Gastrocnemius medialis (tissue), 4 donors: Measurements from ENCODE around the gene UBLCP1. TPM values are rescaled to one million over a fixed set of nuclear protein-coding genes. Genes with fewer than 3 reads are reported as not detected.

Experiments
- ATAC-seq, 2 donors: fragments of 150-250 bp; one replicate each; pipeline ENCODE4 v1.9.1; 2016
- DNase-seq, 2 donors: peaks; one replicate each; pipeline ENCODE4 v3.0.0-alpha.2; 2019
- H3K27ac ChIP-seq, 4 donors: fragments of 200-600 bp; sonication (generic); 1 replicate in 1 of 4; 2 replicates in 3 of 4; pipeline ENCODE4 v1.5.1; 2016 to 2018; ENCODE audit warnings: mild to moderate bottlenecking in 2 of 4, moderate library complexity in 1 of 4
- H3K27me3 ChIP-seq, 3 donors: fragments of 200-600 bp; sonication (generic) in 2 of 3; 1 replicate in 1 of 3; 2 replicates in 2 of 3; pipeline versions ENCODE4 v1.5.1 to v1.6.0; 2016 to 2019; ENCODE audit warnings: mild to moderate bottlenecking in 1 of 3, moderate library complexity in 1 of 3
- H3K36me3 ChIP-seq, 2 donors: fragments of 200-600 bp; sonication (generic) in 1 of 2; one replicate each; pipeline ENCODE4 v1.5.1; 2017 to 2018
- H3K4me1 ChIP-seq, 2 donors: fragments of 200-600 bp; sonication (generic) in 1 of 2; one replicate each; pipeline ENCODE4 v1.5.1; 2016 to 2017; ENCODE audit warnings: mild to moderate bottlenecking in 2 of 2
- H3K4me3 ChIP-seq, 4 donors: fragments of 200-600 bp; sonication (generic) in 3 of 4; 1 replicate in 1 of 4; 2 replicates in 3 of 4; pipeline ENCODE4 v1.5.1; 2016 to 2019; ENCODE audit warnings: mild to moderate bottlenecking in 2 of 4
- H3K9me3 ChIP-seq, 3 donors: fragments of 200-600 bp; sonication (generic) in 2 of 3; 1 replicate in 1 of 3; 2 replicates in 2 of 3; pipeline ENCODE4 v1.5.1; 2016 to 2019
- POLR2A ChIP-seq, 2 donors: fragments of 450-650 bp; IDR thresholded peaks; one replicate each; pipeline ENCODE4 v1.6.1; 2017; ENCODE audit warnings: antibody characterized with exemption in 2 of 2, mild to moderate bottlenecking in 2 of 2, moderate library complexity in 2 of 2
- in situ Hi-C, 4 donors: fragments of 200-750 bp; cut with MboI; loops; one replicate each; pipeline versions ENCODE4 v1.15.0 to v1.8.0; 2017; ENCODE audit warnings: low sequenced_read_pairs in 4 of 4
- intact Hi-C: fragments of 100-400 bp; cut with DNase I; formaldehyde crosslinking; loops from one replicate; pipeline ENCODE4 v1.15.1; 2023; ENCODE audit warnings: low total_unique reads
- total RNA-seq, 4 donors: library from RNA; depleted of rRNA; stranded (reverse); fragments of >200 nt; gene quantifications; one replicate each; pipeline versions ENCODE4 v1.1.0 to v1.2.3, GENCODE V29; 2016
- TF ChIP-seq, protein P1 (sequence below), 5 experiments: fragments of 450-650 bp in 3 of 5; fragments of 200-600 bp in 2 of 5; sonication (generic) in 2 of 5; IDR thresholded peaks in 4 of 5; conservative IDR thresholded peaks in 1 of 5; 1 replicate in 4 of 5; 2 replicates in 1 of 5; pipeline ENCODE4 v1.5.1; 2016 to 2019; ENCODE audit warnings: antibody characterized with exemption in 5 of 5, mild to moderate bottlenecking in 3 of 5, moderate library complexity in 3 of 5

The UBLCP1 gene
- total RNA-seq, 4 donors from 2014 or later = 11.1 to 16.0 (median 14.3) TPM

DNA sequence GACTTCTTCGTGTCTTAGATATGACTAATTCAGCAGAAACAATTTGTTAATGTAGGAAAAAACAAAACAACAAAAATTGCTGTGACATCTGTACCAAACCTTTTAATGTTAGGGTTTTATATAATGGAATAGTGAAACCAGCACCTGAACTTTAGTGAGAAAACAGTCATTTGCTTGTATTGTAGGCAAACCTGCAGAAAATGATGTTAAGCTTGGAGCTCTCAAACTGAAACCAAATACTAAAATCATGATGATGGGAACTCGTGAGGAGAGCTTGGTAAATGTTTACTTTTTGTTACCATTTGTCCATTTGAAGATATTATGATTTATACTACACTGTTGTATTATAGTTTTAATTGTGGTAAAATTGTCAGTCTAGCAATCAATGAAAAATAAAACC, 6.6 kb downstream of the UBLCP1 start:
- Histone ChIP-seq H3K9me3 (no peaks in the 10 kb centered on the region), H3K4me3 (no peak overlapping the region), H3K4me1 (peaks cover 0 to 1% of the 10 kb centered on the region in 2 donors), H3K27me3 (no peaks in the 10 kb centered on the region), H3K36me3 (peaks cover 2 to 23% of the 10 kb centered on the region in 2 donors), H3K27ac (no peak overlapping the region)
- in situ Hi-C loops (loop anchor here in 2 of 4 donors (10.0 to 25.0 kb wide), 2 partner anchors 107 to 115 kb away; no protein-coding TSS in a partner anchor), intact Hi-C loops (no loop called here)
- no peak for DNase-seq
- no peak for TF ChIP-seq POLR2A (IDR thresholded peaks at IDR 0.05)
- TF ChIP-seq, protein P1, sequence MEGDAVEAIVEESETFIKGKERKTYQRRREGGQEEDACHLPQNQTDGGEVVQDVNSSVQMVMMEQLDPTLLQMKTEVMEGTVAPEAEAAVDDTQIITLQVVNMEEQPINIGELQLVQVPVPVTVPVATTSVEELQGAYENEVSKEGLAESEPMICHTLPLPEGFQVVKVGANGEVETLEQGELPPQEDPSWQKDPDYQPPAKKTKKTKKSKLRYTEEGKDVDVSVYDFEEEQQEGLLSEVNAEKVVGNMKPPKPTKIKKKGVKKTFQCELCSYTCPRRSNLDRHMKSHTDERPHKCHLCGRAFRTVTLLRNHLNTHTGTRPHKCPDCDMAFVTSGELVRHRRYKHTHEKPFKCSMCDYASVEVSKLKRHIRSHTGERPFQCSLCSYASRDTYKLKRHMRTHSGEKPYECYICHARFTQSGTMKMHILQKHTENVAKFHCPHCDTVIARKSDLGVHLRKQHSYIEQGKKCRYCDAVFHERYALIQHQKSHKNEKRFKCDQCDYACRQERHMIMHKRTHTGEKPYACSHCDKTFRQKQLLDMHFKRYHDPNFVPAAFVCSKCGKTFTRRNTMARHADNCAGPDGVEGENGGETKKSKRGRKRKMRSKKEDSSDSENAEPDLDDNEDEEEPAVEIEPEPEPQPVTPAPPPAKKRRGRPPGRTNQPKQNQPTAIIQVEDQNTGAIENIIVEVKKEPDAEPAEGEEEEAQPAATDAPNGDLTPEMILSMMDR (IDR thresholded peaks at IDR 0.05 in 4 of 5, conservative IDR thresholded peaks at IDR 0.05 in 1 of 5) = no peak
- ATAC-seq = no peak

DNA sequence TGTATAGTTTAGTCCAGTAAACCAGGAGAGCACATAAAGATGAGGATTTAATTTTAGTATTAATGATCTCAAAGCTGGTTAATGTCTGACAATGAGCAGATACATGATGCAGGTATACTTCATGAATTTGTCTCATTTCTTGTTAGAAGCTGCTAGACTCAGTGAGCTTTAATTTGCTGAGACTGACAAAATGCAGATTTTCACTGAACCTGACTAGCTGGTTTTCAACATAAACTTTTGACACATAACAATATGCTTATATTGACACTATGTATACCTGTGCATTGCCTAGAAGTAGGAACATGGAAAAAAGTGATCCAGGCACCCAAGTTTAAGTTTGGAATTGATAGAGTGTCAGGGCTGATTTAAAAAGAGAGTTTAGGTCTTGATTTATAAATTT, 10.8 kb downstream of the UBLCP1 start:
- Histone ChIP-seq H3K4me1 (no peaks in the 10 kb centered on the region), H3K4me3 (no peak overlapping the region), H3K36me3 (peaks cover 2 to 53% of the 10 kb centered on the region in 2 donors), H3K9me3 (no peaks in the 10 kb centered on the region), H3K27ac (no peak overlapping the region), H3K27me3 (no peaks in the 10 kb centered on the region)
- in situ Hi-C loops = loop anchor here in 1 of 4 donors (25.0 kb wide), 1 partner anchor 112 kb away; no protein-coding TSS in a partner anchor
- intact Hi-C loops = no loop called here
- TF ChIP-seq, protein P1 (IDR thresholded peaks at IDR 0.05 in 4 of 5, conservative IDR thresholded peaks at IDR 0.05 in 1 of 5) = no peak
- TF ChIP-seq POLR2A (IDR thresholded peaks at IDR 0.05) = no peak
- ATAC-seq = no peak
- DNase-seq = no peak

DNA sequence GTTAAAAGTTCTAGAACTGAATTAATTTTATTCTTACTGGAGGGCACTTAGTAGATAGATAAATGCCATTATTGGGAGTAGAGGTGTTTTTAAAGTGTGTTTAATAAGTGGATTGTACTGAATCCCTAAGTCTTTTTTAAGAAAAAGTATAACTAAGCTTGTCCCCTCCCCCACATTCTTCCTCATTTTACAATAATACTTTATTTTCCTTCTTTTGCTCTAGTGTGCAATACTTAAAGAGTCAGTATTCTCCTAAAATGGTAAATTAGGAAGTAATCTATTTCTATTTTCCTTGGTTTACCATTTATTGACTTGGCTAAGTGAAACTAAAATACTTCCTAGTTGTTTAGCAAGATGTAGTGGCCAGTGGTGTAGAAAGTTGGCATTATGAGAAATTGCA, 11.6 kb downstream of the UBLCP1 start:
- Histone ChIP-seq H3K27me3 (no peaks in the 10 kb centered on the region), H3K4me1 (no peaks in the 10 kb centered on the region), H3K36me3 (peaks cover 2 to 55% of the 10 kb centered on the region in 2 donors), H3K9me3 (no peaks in the 10 kb centered on the region), H3K4me3 (no peak overlapping the region), H3K27ac (no peak overlapping the region)
- TF ChIP-seq, protein P1 (IDR thresholded peaks at IDR 0.05 in 4 of 5, conservative IDR thresholded peaks at IDR 0.05 in 1 of 5) = no peak
- TF ChIP-seq POLR2A (IDR thresholded peaks at IDR 0.05) = no peak
- DNase-seq (no peak), ATAC-seq (no peak)
- intact Hi-C loops (no loop called here), in situ Hi-C loops (loop anchor here in 2 of 4 donors (25.0 kb wide), 2 partner anchors 112 to 713 kb away; no protein-coding TSS in a partner anchor)

DNA sequence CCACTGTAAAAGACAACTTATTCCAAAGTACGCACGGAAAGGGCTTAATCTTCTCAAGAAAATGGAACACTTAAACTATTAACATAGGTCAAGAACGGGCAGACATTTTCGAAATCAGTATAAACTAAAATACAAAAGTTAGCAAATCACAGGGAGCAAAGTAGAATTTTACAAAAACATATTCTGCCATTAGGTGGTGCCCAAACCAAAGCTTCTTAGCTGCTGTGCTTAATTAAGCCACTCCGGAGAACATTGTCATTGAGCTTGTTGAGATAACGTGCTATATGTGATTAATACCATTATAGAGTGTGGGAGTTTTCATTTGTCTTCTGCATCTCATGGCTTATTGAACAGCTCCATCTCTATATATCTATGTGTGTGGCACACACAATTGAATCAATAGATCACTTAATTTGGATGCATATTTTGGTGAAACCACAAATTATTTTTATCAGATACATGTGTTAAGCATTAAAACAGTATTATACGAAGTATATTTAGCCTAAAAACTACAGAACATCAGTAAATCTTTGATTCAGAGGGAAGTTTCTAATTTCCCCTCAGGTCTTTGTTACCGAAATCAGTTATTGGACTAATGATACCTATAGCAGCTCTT, 23.4 kb downstream of the UBLCP1 start:
- no peaks in the 10 kb centered on the region for H3K27me3 ChIP-seq
- no peaks in the 10 kb centered on the region for H3K4me1 ChIP-seq
- DNase-seq = no peak
- intact Hi-C loops = loop anchor here (5.0 kb wide), 1 partner anchor 701 kb away; no protein-coding TSS in a partner anchor
- no peak overlapping the region for H3K27ac ChIP-seq
- TF ChIP-seq, protein P1 (IDR thresholded peaks at IDR 0.05 in 4 of 5, conservative IDR thresholded peaks at IDR 0.05 in 1 of 5) = peak in 2 of 5 experiments; percentile 18 to 33
- no peak for TF ChIP-seq POLR2A (IDR thresholded peaks at IDR 0.05)
- no peak for ATAC-seq
- H3K4me3 ChIP-seq = no peak overlapping the region
- peaks cover 0 to 5% of the 10 kb centered on the region in 2 donors for H3K36me3 ChIP-seq
- in situ Hi-C loops = loop anchor here in 2 of 4 donors (25.0 kb wide), 1 partner anchor 701 kb away; no protein-coding TSS in a partner anchor
- no peaks in the 10 kb centered on the region for H3K9me3 ChIP-seq
